GM18511 (cell line): Measurements from ENCODE around the gene FBLN2.

Source experiments
- ATAC-seq: cut with Tn5 transposase; IDR thresholded peaks from one replicate; pipeline ENCODE4 v1.9.1; 2021; ENCODE audit warnings: mild to moderate bottlenecking, moderate library complexity; ENCODE audit not compliant: unreplicated experiment

FBLN2 gene

GRCh38 chr3:13596426-13597205 is 47.7 kb downstream of the FBLN2 start:
- no peak for ATAC-seq

- ATAC-seq, result no peak
Measured at GRCh38 chr3:13597661-13598060, 48.7 kb downstream of the FBLN2 start.

- ATAC-seq, result no peak
Measured at GRCh38 chr3:13598201-13598600, 49.3 kb downstream of the FBLN2 start.

GRCh38 chr3:13598926-13599886 is 50.3 kb downstream of the FBLN2 start:
- no peak for ATAC-seq

GRCh38 chr3:13599887-13600450 is 51.0 kb downstream of the FBLN2 start:
- no peak for ATAC-seq

GRCh38 chr3:13600950-13601691 is 52.2 kb downstream of the FBLN2 start:
- no peak for ATAC-seq

GRCh38 chr3:13601692-13602080 is 52.8 kb downstream of the FBLN2 start:
- no peak for ATAC-seq

GRCh38 chr3:13605555-13605954 is 56.6 kb downstream of the FBLN2 start:
- no peak for ATAC-seq

- ATAC-seq, result no peak
Measured at GRCh38 chr3:13607821-13608597, 59.1 kb downstream of the FBLN2 start.

GRCh38 chr3:13608969-13609725 is 60.2 kb downstream of the FBLN2 start:
- no peak for ATAC-seq

GRCh38 chr3:13610006-13610570 is 61.2 kb downstream of the FBLN2 start:
- ATAC-seq, result no peak

GRCh38 chr3:13611221-13611620 is 62.3 kb downstream of the FBLN2 start:
- no peak for ATAC-seq

GRCh38 chr3:13612829-13613228 is 63.9 kb downstream of the FBLN2 start:
- no peak for ATAC-seq

GRCh38 chr3:13613343-13614190 is 64.6 kb downstream of the FBLN2 start:
- ATAC-seq, result no peak

GRCh38 chr3:13614607-13615006 is 65.7 kb downstream of the FBLN2 start:
- no peak for ATAC-seq

GRCh38 chr3:13615019-13615528 is 66.1 kb downstream of the FBLN2 start:
- ATAC-seq, result no peak

GRCh38 chr3:13616359-13616758 is 67.4 kb downstream of the FBLN2 start:
- ATAC-seq, result no peak
